ENCODE results near the gene TEX35.

Gene TEX35

GRCh38 chr1:178512566-178513277 lies at the start of gene TEX35:
Gene TEX35, plus strand, starts transcription at chr1:178513109. Its CDS starts 80 bp downstream, at chr1:178513189.
- no peak for DNase-seq (ENCODE audit: low read depth)

GRCh38 chr1:178464141-178464540 lies 48.8 kb upstream of the TEX35 start:
- DNase-seq (ENCODE audit: low read depth): no peak

DNA sequence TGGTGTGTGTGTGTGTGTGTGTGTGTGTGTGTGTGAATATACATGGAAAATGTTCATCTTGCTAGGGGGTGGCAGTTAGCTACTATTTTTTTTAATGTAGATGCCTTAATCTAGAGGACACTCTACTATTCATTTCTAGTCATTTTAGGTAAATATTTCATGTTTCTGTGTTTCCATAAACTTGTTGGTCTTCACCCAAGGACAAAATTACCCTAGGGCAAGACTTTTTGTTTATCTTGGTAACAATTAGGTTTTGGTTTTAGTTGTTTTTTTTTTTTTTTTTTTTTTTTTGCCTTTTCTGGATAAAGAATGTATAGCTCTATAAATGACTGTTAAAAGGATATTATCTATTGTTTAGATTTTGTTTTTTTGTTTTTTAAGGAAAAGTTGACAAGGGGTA lies 48.3 kb upstream of the TEX35 start:
- DNase-seq (ENCODE audit: low read depth): no peak

DNA sequence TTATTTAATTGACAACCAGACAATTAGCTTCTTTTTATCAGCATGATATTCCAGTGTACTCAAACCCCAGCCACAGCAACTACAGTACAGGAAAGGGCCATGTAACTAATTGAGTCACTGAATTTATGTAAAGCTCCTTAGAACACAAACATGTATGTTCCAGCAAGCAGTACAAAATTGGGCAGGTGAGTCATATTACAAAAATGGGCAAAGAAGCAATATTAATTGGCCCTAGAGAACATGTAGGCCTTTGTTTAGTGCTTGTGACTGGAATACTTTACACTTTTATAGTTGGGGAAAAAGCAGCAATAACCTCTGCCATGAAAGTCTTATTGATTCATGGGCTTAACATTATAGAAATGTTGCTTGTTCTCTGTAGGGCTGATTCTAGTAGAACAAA lies 47.9 kb upstream of the TEX35 start:
- DNase-seq (ENCODE audit: low read depth): no peak

DNA sequence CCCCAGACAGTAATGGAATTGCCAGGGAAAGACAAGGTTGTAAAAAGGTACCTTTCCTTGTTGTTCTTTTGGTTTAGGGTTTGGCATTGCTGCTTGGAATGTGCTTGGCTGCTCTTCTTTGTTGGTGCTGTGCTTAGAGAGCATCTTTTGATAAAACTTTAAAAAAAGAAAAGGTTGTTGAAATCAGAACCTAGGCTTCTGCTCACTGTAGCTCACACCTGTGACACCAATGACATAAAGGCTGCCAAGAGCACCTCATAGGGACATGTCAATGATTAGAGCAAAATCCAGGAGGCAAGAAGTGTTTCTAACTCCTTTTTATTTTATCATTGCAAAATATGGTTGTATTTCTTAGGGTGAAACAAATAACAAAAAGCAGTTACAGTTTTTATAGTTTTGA lies 45.1 kb upstream of the TEX35 start:
- DNase-seq (ENCODE audit: low read depth): no peak

- DNase-seq (ENCODE audit: low read depth): no peak
Measured at GRCh38 chr1:178470411-178470960, 42.4 kb upstream of the TEX35 start.

DNA sequence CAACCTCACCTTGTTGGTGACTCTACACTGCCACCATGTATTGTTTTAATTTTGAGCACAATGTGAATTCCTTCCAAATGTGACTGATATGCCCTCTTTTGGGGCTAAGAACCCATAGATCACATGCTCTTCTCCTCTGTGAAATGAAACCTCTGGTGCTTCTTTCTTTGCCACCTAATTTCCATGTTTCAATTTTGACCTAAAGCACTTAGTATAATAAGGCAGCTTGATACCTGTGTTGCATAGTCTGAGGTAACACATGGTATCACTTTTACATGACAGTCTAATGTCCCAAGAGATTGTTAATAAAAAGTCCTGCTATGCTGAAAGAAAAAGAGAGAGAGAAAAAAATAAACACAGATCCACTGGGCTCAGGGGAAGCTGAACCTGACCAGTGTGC lies 40.4 kb upstream of the TEX35 start:
- no peak for DNase-seq (ENCODE audit: low read depth)

DNA sequence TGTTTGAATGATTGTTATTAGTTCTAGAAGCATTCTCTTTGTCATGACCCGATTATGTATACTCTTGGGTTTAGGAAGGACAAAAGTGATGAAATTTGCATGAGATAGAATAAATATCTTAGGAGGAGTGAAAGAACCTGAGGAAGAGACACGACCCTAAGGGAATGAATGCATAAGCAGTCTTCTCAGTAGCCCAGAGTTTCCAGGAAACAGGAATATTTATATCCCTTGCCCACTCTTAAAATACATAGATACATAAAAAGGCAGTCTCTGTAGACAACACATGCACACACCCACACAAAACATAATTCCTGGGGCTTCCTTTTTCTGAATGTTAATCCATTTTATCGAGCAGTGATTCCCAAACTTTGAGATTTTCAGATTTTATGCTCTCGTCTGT lies 35.5 kb upstream of the TEX35 start:
- no peak for DNase-seq (ENCODE audit: low read depth)

- no peak for DNase-seq (ENCODE audit: low read depth)
Measured at GRCh38 chr1:178477841-178478240, 35.1 kb upstream of the TEX35 start.

DNA sequence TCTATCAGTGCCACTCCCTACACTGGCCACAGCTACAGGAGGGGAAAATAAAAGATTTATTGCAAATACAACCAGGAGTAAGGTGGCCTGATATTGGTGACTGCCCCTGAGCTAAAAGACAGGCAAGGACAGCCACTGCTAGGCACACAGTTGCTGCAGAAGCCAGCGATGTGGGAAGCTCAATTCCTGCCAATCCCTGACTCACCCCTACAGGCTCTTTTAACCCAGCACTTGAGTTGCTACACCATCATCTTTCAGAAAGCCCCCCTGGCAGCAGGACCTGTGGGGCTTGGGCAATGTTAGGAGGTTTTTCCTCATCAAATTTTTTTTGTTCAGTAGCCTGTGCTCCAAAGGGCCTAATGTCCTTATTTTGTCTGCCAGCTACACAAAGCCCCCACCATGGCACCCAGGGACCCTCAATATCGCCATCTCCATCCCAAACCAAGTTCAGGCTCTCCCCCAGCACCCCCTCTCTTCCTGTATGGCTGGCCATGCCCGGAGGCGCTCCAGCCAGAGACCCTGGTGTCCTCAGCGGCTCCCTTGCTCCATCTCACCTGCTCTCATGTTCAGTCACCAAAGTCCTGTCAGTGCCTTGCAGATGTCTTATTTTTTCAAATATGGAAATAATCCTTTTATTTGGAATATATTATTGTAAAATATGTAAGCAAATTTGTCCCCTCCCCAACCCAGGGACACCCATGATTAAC lies 29.5 kb upstream of the TEX35 start:
- no peak for DNase-seq (ENCODE audit: low read depth)

DNA sequence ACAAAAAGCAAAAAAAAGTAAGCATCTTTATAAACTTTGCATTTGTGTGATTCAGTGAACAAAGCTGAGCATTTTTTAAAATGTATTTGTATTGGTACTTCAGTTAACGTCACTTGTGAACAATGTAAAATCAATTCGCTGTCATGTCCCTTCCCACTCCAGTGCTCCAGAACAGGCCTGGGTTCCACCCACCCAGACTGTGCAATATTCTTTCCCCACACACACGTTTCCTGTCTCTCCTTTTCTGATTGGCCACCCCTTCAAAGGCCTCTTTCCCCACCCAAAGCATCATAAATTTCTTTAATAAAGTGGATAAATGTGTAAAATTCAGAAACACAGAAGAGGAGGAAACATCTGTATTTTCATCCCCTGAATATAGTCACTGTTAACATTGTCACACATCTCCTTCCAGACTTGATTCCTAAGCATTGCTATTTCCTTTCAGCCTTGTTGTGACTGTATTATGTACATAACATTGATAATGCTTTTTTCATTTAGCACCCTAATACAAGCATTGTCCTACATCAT lies 28.1 kb upstream of the TEX35 start:
- no peak for DNase-seq (ENCODE audit: low read depth)

- no peak for DNase-seq (ENCODE audit: low read depth)
Measured at GRCh38 chr1:178485541-178485981, 27.3 kb upstream of the TEX35 start.

- no peak for DNase-seq (ENCODE audit: low read depth)
Measured at GRCh38 chr1:178486100-178487069, 26.5 kb upstream of the TEX35 start.

- no peak for DNase-seq (ENCODE audit: low read depth)
Measured at GRCh38 chr1:178487070-178487615, 25.8 kb upstream of the TEX35 start.

DNA sequence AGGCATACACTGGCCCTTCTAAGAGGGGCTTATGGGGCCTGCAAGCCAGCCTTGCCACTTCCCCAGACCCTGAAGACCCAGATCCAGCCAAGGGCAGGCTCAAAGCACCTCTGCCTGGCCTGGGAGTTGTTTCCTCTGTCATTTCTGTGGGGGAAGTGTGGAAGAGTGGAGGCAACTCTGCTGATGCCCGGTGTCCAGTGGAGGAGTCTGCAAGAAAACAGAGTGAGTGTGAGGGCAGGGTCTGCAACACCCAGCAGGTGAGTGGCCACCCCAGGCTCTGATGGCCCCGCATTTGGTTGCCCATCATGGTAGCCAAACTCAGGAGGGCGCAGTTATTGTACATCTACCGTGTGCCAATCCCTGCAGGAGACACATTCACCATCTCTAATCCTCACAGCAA lies 24.5 kb upstream of the TEX35 start:
- no peak for DNase-seq (ENCODE audit: low read depth)

GRCh38 chr1:178489399-178489798 lies 23.5 kb upstream of the TEX35 start:
- DNase-seq (ENCODE audit: low read depth): no peak

DNA sequence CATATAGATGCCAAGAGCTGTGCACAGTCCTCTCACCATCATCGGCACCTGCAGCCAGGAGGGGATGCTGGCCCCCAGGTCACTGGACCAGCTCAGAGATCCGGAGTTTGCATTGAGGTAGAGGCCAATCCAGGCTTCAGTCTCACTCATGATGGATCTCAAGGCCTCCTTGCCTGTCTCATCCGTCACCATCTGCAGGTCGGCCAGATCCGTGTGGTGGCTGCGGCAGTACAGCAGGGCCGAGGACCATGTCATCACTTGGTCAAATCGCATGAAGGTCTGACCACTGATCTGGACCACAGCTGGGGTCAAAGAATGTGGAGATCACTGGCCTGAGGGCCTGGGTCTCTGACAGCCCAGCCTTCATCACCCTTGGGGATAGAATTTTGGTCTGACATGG lies 22.8 kb upstream of the TEX35 start:
- DNase-seq (ENCODE audit: low read depth): no peak

DNA sequence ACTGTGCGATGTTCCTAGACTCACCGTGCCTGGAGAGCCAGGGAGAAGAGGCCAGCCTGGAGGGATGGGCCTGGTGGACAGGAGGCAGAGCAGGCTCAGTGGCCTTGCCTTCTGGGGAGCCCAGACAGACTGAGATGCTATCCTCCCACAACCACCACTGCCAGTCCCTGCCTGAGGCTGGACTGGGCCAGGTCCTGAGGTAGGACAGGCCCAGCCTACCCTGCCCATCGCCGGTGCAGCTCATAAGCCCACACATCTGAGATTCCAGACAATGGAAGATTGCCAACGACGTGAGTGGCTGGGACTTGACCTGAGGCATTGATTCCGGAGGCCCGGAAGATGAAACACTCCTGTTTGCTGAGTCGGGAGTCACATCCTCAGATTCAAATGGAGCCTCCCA lies 21.9 kb upstream of the TEX35 start:
- DNase-seq (ENCODE audit: low read depth): no peak

- DNase-seq (ENCODE audit: low read depth): no peak
Measured at GRCh38 chr1:178491721-178492120, 21.2 kb upstream of the TEX35 start.

DNA sequence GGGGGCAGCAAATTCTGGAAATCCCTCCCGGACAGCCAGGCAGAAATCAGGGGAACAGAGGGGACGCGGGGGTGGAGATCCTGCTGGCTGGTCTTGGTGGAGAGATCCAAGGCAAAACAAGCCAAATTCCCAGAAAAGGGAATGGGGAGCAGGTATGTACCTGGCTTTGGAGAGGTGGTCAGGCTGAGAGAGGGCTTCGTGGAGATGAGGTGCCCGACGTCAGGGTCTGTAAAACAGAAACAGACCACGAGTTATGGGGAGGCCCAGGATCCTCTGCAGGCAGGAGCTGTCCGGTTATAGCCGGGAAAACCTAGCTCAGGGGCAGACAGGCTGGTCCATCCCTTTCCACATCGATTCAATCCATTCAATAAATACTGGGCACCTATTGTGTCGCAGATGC lies 20.6 kb upstream of the TEX35 start:
- no peak for DNase-seq (ENCODE audit: low read depth)

- DNase-seq (ENCODE audit: low read depth): no peak
Measured at GRCh38 chr1:178493301-178493741, 19.6 kb upstream of the TEX35 start.

- DNase-seq (ENCODE audit: low read depth): no peak
Measured at GRCh38 chr1:178494569-178494971, 18.3 kb upstream of the TEX35 start.
